K562 (cell line): Measurements from ENCODE around the gene COPS6. TPM values are rescaled to one million over a fixed set of nuclear protein-coding genes. Genes with fewer than 3 reads are reported as not detected.

ENCODE experiments used
- ARID1B ChIP-seq: fragments of 450-650 bp; IDR thresholded peaks from 2 replicates; pipeline ENCODE4 v1.6.1; 2016; ENCODE audit warnings: antibody characterized with exemption, mild to moderate bottlenecking, inconsistent platforms
- CREB1 ChIP-seq, 2 experiments: sonication (generic) in 1 of 2; formaldehyde crosslinking in 1 of 2; IDR thresholded peaks; 2 replicates each; pipeline versions ENCODE4 v1.6.1 to v1.8.0; 2012 to 2022; ENCODE audit warnings: inconsistent platforms in 1 of 2, mild to moderate bottlenecking in 1 of 2, missing genetic modification reagents in 1 of 2, moderate library complexity in 1 of 2
- CSDE1 ChIP-seq, 2 experiments: fragments of 450-650 bp; IDR thresholded peaks; 2 replicates each; pipeline ENCODE4 v1.6.1; 2016; ENCODE audit warnings: mild to moderate bottlenecking in 1 of 2
- DEAF1 ChIP-seq: fragments of 450-650 bp; formaldehyde crosslinking; IDR thresholded peaks from 2 replicates; pipeline ENCODE4 v1.4.0; 2020; ENCODE audit warnings: mild to moderate bottlenecking, moderate library complexity
- FOXP1 ChIP-seq: sonication (generic); formaldehyde crosslinking; IDR thresholded peaks from 2 replicates; pipeline ENCODE4 v1.8.0; 2022; ENCODE audit warnings: mild to moderate bottlenecking, missing genetic modification reagents
- GTF2B ChIP-seq: IDR thresholded peaks from 2 replicates; pipeline ENCODE4 v1.6.1; 2011; ENCODE audit not compliant: insufficient read length; ENCODE audit errors: extremely low read depth
- POLR3A ChIP-seq: IDR thresholded peaks from 2 replicates; pipeline ENCODE4 v1.6.1; 2011; ENCODE audit warnings: borderline replicate concordance, mild to moderate bottlenecking, moderate library complexity; ENCODE audit not compliant: insufficient read length, insufficient read depth; ENCODE audit errors: extremely low read depth
- THRA ChIP-seq: fragments of 450-650 bp; IDR thresholded peaks from 2 replicates; pipeline ENCODE4 v1.6.1; 2017; ENCODE audit warnings: mild to moderate bottlenecking, moderate library complexity
- USF1 ChIP-seq: sonication (generic); formaldehyde crosslinking; IDR thresholded peaks from 2 replicates; pipeline ENCODE4 v1.9.0; 2022; ENCODE audit warnings: mild to moderate bottlenecking, missing genetic modification reagents
- YBX1 ChIP-seq: fragments of 450-650 bp; IDR thresholded peaks from 2 replicates; pipeline ENCODE4 v1.7.1; 2016; ENCODE audit warnings: mild to moderate bottlenecking
- ZBTB7A ChIP-seq: IDR thresholded peaks from 2 replicates; pipeline ENCODE4 v1.6.1; 2011; ENCODE audit warnings: low read depth, mild to moderate bottlenecking, low read length, moderate library complexity, borderline replicate concordance; ENCODE audit not compliant: control insufficient read depth
- ZEB2 ChIP-seq: fragments of 450-650 bp; IDR thresholded peaks from 2 replicates; pipeline ENCODE4 v1.6.1; 2016
- ZHX1 ChIP-seq: fragments of 150-350 bp; conservative IDR thresholded peaks from 2 replicates; pipeline ENCODE4 v1.6.1; 2014; ENCODE audit warnings: low read length
- ZNF518B ChIP-seq: fragments of 250-450 bp; sonication (Bioruptor Pico); IDR thresholded peaks from 2 replicates; pipeline ENCODE4 v1.5.0; 2021; ENCODE audit warnings: mild to moderate bottlenecking, moderate library complexity
- polyA plus RNA-seq, 8 experiments: library from polyadenylated mRNA; depleted of rRNA in 4 of 8; stranded (reverse) in 5 of 8; unstranded in 3 of 8; fragments of >200 nt; fragmentation: Nextera tagmentation in 2 of 8; fragmentation: Illumina TruSeq in 1 of 8; extraction: Ambion mirVana in 2 of 8; extraction: Trizol in 1 of 8; gene quantifications; 2 replicates each; pipeline versions ENCODE4 v1.2.1 to v1.2.3, GENCODE V29; 2011 to 2014; ENCODE audit warnings: inconsistent platforms in 1 of 8, missing spikeins in 1 of 8
- total RNA-seq, 7 experiments: library from RNA; depleted of rRNA in 6 of 7; stranded (reverse); fragments of >200 nt in 6 of 7; fragmentation: Illumina TruSeq in 2 of 7; extraction: Trizol in 2 of 7; gene quantifications; 2 replicates each; pipeline versions ENCODE4 v1.2.1 to v1.2.3, GENCODE V29; 2011 to 2021; ENCODE audit warnings: low replicate concordance in 1 of 7

Gene COPS6
- total and polyA plus RNA-seq, 9 of the 15 experiments (the other 6 are each of a cell fraction or from before 2014, with no cell fraction given): 63.0 to 331 (median 168) TPM

- no peak for TF ChIP-seq ZEB2
- peak; percentile 55; the same call in 1 of the 2 replicates for TF ChIP-seq ZHX1
- peak; percentile 21; the same call in 1 of the 2 replicates for TF ChIP-seq USF1 (CRISPR knock-in tag)
- TF ChIP-seq GTF2B: no peak
- TF ChIP-seq CSDE1 (IDR thresholded peaks at IDR 0.05): peak in 1 of 2 experiments; percentile 95; a peak in 2 of 4 replicates
- no peak for TF ChIP-seq THRA
- TF ChIP-seq DEAF1 (CRISPR knock-in tag): peak; percentile 27; the same call in 1 of the 2 replicates
- no peak for TF ChIP-seq YBX1
- TF ChIP-seq ARID1B: no peak
- no peak for TF ChIP-seq POLR3A
- TF ChIP-seq CREB1 (IDR thresholded peaks at IDR 0.05): 0 out of 2 replicates have a peak, but pooled peaks have one; percentile 42
- peak; percentile 57; the same call in 1 of the 2 replicates for TF ChIP-seq CREB1 (CRISPR knock-in tag; IDR thresholded peaks at IDR 0.05)
- peak; percentile 73; the same call in 1 of the 2 replicates for TF ChIP-seq ZBTB7A
- no peak for TF ChIP-seq ZNF518B (CRISPR knock-in tag)
- TF ChIP-seq FOXP1 (CRISPR knock-in tag): no peak; the same call in 1 of the 2 replicates
These were observed 30.6 kb downstream of the COPS6 start, which contains the start of the genes CNPY4 and TAF6 (continued) for GRCh38 chr7:100119072-100119969.
